ENCODE data around the gene DOCK1.

DNA sequence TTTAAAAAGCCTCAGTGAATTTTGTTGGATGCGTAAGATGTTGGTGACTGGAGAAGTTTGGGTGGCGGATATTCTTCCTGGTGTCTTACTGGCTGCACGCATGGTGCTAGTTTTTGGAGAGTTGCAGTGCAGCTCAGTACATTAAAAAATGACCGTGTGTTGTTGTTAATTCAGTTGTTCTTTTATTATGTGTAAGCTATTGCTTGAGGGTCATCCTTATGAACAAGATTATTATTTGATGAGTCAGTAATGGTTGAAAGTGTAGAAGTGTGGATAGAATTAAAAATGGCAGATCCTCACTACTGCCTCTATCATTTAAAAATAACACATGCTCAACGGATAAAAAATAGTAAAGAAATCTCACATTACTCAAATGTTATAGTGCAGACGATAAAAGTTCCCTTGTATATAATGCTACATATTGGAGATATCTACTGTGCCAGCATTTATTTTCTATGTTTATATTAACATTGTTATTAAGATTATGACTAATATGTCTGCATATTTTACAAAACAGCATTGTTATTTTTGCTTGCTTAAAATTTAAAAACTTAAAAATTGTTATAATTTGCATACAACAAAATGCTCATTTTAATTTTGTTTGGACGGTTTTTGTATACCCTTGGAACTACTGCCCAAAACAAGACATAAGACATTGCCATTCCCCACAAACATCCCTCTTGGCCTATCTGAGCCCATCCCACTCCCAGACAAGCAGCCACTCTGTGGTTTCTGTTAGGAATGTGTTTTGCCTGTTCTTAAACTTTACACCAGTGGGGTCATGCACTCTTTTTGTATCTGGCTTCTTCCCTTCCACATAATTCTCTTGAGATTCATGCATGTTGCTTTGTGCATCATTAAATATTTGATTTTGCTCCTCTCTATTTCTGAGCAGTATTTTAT, 142.0 kb downstream of the DOCK1 start:
- TF ChIP-seq, protein P1, sequence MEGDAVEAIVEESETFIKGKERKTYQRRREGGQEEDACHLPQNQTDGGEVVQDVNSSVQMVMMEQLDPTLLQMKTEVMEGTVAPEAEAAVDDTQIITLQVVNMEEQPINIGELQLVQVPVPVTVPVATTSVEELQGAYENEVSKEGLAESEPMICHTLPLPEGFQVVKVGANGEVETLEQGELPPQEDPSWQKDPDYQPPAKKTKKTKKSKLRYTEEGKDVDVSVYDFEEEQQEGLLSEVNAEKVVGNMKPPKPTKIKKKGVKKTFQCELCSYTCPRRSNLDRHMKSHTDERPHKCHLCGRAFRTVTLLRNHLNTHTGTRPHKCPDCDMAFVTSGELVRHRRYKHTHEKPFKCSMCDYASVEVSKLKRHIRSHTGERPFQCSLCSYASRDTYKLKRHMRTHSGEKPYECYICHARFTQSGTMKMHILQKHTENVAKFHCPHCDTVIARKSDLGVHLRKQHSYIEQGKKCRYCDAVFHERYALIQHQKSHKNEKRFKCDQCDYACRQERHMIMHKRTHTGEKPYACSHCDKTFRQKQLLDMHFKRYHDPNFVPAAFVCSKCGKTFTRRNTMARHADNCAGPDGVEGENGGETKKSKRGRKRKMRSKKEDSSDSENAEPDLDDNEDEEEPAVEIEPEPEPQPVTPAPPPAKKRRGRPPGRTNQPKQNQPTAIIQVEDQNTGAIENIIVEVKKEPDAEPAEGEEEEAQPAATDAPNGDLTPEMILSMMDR (IDR thresholded peaks at IDR 0.05): no peak
- TF ChIP-seq EP300 (IDR thresholded peaks at IDR 0.05) (no peak), POLR2A (IDR thresholded peaks at IDR 0.05) (no peak), POLR2AphosphoS5 (IDR thresholded peaks at IDR 0.05) (no peak)
